ENCODE data around the gene ANKRA2.

The ANKRA2 gene

GRCh38 chr5:73565139-73565968, at the start of gene ANKRA2, which contains the start of gene UTP15:
TSS of gene ANKRA2 (minus strand) at chr5:73565639. CDS start at chr5:73562881, 2,758 bp downstream.
TSS of gene UTP15 (plus strand) at chr5:73565743. CDS start at chr5:73567345, 1,602 bp downstream.
- DNase-seq = peak; percentile 62 to 98 (median 94)

- DNase-seq = no peak
Observed at GRCh38 chr5:73615085-73615484, 49.6 kb upstream of the ANKRA2 start.

GRCh38 chr5:73612799-73613198, 47.4 kb upstream of the ANKRA2 start:
- no peak for DNase-seq

- no peak for DNase-seq
Observed at GRCh38 chr5:73607228-73607627, 41.8 kb upstream of the ANKRA2 start.

DNA sequence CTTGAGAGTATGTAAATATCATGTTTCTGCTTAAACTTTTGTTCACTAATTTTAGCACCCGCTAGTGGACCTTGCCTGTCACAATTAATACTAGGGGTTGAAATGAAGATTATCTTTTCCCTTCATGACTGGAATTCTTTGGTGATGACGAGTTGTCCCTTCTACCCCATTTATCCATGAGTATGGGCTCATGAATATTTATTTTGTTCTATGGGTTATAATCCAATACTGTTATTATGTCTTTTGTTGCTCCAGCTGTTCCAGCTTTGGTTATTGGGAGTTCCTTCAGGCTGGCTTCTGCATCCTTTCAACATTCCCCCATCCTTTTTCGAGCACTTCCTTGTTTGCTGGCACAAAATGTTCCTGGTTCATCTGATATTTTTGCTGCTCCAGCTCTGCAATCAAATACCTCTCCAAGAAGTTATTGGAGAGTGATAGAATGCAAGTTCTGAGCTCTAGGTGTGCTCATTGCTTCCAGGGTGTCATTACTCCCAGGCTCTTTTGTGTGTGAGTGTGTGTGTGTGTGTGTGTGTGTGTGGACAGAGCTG, 40.8 kb upstream of the ANKRA2 start:
- DNase-seq = no peak

DNA sequence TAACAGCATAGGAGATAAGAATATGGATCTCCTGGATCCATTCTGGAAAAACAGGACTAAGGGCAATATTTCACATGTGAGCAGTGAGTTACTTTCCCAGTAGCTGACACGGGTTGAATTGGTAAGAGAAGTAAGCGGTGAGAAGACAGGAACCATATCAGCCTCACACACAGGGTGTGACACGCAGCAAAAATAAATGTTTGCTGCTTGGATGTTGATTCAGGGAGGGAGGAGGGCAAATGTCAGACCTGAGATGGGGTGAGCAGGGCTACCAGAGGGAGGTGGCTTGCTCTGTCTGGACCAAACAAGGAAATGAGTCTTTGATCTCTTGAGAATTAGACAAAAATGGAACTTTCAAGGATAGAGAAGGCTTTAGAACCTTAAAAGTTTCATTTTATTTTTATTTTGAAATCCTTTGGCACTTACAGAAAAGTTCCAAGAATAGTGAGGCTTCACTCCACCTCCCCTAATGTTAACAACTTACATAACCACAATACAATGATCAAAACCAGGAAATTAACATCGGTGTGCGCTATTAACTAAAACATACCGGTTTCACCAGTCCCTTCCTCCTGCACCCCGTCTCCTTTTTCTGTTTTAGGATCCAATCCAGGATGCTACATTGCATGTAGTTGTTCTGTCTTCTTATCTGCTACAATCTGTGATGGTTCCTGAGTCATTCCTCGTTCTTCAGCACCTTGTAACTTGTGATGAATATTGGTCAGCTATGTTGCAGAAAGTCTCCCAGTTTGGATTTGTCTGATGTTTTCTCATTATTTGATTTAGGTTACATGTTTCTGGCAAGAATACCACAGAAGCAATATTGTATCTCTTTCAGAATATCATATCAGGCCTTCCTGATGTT, 40.0 kb upstream of the ANKRA2 start:
- DNase-seq = no peak

DNA sequence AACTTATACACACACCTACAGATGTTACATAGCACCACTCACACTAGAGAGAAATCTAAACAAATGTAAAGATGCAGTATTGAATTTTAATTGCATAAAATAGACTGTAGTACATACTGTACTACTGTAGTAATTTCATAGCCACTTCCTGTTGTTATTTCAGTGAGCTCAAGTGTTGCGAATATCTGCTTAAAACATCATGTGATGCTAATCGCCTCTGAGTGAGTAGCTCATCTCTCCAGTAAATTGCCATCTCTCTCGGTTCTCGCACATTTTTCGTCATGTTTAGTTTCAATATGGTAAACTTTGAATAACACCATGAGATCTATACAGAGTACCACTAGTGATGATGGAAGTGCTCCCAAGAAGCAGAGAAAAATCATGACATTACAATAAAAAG, 38.6 kb upstream of the ANKRA2 start:
- no peak for DNase-seq

DNA sequence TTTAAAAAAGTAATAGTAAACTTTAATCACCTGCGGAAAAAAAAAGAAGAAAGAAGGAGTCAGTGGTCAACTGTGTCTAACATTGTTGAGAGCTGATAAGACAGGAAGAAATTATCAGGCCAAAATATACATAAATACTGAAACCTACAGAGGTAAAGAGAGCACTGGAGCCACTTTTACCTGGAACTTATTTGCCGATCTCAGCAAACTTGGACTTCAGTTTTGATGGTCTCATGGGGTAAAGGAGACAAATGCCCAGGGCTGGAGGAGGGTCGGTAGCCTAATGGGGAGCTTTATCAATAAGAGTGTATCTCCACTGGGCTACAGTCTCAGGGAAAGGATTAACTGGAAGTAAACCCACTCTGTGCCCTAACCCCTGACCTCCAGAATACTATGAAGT, 33.9 kb upstream of the ANKRA2 start:
- no peak for DNase-seq

- no peak for DNase-seq
Observed at GRCh38 chr5:73596705-73597328, 31.4 kb upstream of the ANKRA2 start.

- DNase-seq = no peak
Observed at GRCh38 chr5:73592551-73592950, 27.1 kb upstream of the ANKRA2 start.

GRCh38 chr5:73591698-73592501, 26.5 kb upstream of the ANKRA2 start:
- no peak for DNase-seq

- peak in 18 of 56 donors; percentile 0 to 67 (median 4) for DNase-seq
Observed at GRCh38 chr5:73591102-73591695, 25.8 kb upstream of the ANKRA2 start.

GRCh38 chr5:73587923-73588322, 22.5 kb upstream of the ANKRA2 start:
- DNase-seq = no peak

GRCh38 chr5:73582285-73583145, 17.1 kb upstream of the ANKRA2 start:
- no peak for DNase-seq

DNA sequence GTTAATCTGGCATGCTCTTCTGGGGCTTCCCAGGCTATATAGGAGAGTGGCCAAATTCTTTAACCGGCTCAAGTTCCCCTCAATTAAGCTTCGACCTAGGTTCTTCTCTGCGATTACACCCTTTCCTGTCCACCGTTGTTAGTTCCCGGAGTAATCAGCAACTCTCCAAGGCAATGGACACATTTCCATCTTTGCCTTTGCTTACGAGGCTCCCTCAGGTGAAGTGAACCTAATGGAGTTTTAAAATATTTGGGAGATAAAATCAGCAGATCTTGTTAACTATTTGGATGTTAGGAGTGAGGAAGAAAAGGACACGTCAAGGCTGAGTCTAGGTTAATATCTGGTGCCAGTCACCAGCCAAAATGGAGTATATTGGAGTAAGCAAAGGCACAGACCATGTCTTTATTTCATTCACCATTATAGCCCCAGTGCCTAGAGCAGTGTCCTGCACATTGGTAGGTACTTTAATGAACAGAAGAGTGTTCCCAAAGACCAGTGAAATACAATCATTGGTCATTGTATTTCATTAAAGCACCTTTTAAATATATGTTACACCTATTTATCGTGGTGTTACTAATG, 619 bp upstream of the ANKRA2 start:
- no peak for DNase-seq

DNA sequence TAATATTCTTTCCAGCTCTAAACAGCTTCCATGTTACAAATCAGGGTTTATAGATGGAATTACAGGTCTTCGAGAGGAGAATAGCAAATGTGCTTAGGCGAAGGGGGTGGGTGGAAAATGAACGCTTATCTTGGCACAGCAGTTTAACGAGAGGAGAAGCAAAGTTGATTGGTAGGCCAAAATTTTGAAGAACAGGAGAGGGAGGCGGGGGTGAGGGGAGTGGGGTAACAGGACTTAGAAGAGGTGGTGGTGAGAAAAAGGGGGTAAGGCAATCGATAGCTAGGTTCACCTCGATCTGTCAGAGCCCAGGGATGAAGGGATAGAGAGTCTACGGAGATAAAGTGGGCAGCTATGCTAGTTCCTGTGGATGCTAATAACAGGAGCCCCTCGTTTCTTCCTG, 764 bp downstream of the ANKRA2 start:
- peak in 1 of 56 donors; percentile 28 for DNase-seq

- no peak for DNase-seq
Observed at GRCh38 chr5:73564018-73564417, 1.4 kb downstream of the ANKRA2 start.

- no peak for DNase-seq
Observed at GRCh38 chr5:73558950-73559349, 6.5 kb downstream of the ANKRA2 start.

DNA sequence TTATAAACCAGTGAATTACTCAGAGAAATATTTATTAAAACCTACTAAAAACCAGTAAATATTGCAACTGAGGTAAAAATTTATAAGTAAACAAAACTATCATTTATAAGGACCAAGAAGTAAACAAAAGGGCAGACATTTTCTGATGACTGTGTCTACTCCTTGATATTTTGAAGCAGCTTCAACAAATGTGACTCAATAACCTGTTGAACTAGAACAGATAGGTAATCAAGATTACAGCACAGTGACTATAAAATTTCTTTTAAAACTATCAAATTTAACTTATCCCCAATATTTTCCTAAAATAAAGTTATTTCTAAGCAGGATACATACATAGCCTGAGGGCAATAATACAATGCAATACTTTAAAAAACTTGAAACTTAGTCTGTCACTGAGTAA, 12.8 kb downstream of the ANKRA2 start:
- no peak for DNase-seq

Measured in amygdala (tissue), 56 donors.